ENCODE results near the gene NDRG4.

Gene NDRG4

DNA sequence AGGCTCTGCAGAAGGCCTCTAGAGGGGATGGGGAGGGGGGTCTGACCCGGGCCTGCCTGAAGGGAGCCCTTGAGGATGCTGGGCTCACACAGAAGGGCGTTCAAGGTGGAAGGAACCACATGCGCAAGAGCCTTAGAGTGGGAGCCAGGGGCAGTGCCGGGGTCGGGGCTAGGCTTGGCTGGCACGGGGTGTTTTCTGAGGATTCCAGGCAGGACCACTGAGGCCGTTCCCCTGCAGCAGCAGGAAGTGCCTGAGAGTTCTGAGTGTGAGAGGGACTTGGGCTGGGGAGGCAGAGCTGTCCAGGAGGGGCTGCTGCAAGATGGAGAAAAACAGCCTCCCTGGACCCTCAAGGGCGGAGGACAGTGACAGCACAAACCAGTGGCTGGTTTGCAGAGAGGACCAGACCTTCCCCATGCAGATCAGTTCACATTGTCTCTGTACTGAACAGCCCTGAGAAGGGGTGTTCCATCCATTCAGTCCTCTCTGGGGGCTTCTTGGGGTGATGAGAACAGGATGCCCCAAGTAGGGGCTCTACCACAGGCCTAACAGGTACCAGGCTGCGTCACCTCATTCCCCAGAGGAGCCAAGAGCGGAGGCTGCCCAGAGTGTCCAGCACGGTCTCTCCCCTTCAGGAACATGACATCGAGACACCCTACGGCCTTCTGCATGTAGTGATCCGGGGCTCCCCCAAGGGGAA is 3.4 kb downstream of the NDRG4 start:
- no peaks in the 10 kb centered on the region for H3K27me3 ChIP-seq (ENCODE audit: insufficient read depth, low read length)
- H3K4me3 ChIP-seq (ENCODE audit: low read length): no peak overlapping the region
- peaks cover 20% of the 10 kb centered on the region for H3K4me1 ChIP-seq (ENCODE audit: insufficient read depth, low read length)
- peaks cover 30% of the 10 kb centered on the region for H3K36me3 ChIP-seq (ENCODE audit: insufficient read depth, low read length)
- H3K9me3 ChIP-seq (ENCODE audit: low read length): no peaks in the 10 kb centered on the region
- no peak overlapping the region for H2AFZ ChIP-seq (ENCODE audit: low read depth, low read length)

- H3K36me3 ChIP-seq (ENCODE audit: insufficient read depth, low read length): peaks cover 36% of the 10 kb centered on the region
- H3K9me3 ChIP-seq (ENCODE audit: low read length): no peaks in the 10 kb centered on the region
- no peak overlapping the region for H3K4me3 ChIP-seq (ENCODE audit: low read length)
- peaks cover 19% of the 10 kb centered on the region for H3K4me1 ChIP-seq (ENCODE audit: insufficient read depth, low read length)
- H2AFZ ChIP-seq (ENCODE audit: low read depth, low read length): no peak overlapping the region
- H3K27me3 ChIP-seq (ENCODE audit: insufficient read depth, low read length): no peaks in the 10 kb centered on the region
Observed at GRCh38 chr16:58503863-58504688, 4.1 kb downstream of the NDRG4 start.

- Histone ChIP-seq H2AFZ (ENCODE audit: low read depth, low read length) (no peak overlapping the region), H3K9me3 (ENCODE audit: low read length) (no peaks in the 10 kb centered on the region), H3K4me1 (ENCODE audit: insufficient read depth, low read length) (peaks cover 4% of the 10 kb centered on the region), H3K27me3 (ENCODE audit: insufficient read depth, low read length) (no peaks in the 10 kb centered on the region), H3K4me3 (ENCODE audit: low read length) (no peak overlapping the region), H3K36me3 (ENCODE audit: insufficient read depth, low read length) (peaks cover 59% of the 10 kb centered on the region)
Observed at GRCh38 chr16:58506241-58507194, 6.6 kb downstream of the NDRG4 start.

GRCh38 chr16:58507195-58507962 is 7.4 kb downstream of the NDRG4 start:
- Histone ChIP-seq H3K4me3 (ENCODE audit: low read length) (no peak overlapping the region), H2AFZ (ENCODE audit: low read depth, low read length) (no peak overlapping the region), H3K27me3 (ENCODE audit: insufficient read depth, low read length) (no peaks in the 10 kb centered on the region)

DNA sequence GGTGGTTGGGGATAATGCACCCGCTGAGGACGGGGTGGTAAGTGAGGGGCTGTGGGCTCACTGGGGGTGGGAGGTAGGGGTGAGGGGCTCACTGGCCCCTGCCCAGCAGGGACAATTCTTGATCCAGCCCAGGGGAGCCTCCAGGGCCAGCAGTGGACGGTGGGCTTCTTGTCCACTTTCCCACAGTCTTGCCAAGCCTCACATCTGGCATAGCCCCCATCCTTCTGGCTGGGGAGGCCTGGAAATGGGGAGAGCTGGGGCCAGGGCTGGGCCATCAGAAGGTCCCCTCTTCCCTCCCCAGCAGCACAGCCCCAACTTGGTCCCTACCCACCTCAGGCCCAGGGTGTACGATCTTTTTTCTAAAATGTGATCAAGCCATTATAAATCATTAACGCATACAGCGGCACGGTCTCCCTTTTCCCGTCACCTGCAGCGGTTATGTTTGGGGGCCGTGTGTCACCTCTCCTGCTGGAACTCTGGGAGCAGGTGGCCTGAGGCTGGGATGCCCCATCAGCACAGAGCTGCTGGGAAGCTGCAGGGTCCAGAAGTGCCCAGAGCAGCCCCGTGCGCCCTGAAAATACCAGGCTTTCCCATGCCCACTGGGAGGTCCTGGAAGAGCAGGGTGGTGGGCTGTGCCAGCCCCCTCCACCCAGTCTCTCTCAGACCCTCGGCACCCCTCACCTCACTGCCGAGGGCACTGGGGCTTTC is 8.2 kb downstream of the NDRG4 start:
- Histone ChIP-seq H3K9me3 (ENCODE audit: low read length) (no peaks in the 10 kb centered on the region), H3K4me3 (ENCODE audit: low read length) (no peak overlapping the region), H2AFZ (ENCODE audit: low read depth, low read length) (no peak overlapping the region), H3K36me3 (ENCODE audit: insufficient read depth, low read length) (peaks cover 71% of the 10 kb centered on the region), H3K4me1 (ENCODE audit: insufficient read depth, low read length) (no peaks in the 10 kb centered on the region), H3K27me3 (ENCODE audit: insufficient read depth, low read length) (no peaks in the 10 kb centered on the region)

More at GRCh38 chr16:58507195-58507962, 7.4 kb downstream of the NDRG4 start:
- no peaks in the 10 kb centered on the region for H3K9me3 ChIP-seq (ENCODE audit: low read length)
- no peaks in the 10 kb centered on the region for H3K4me1 ChIP-seq (ENCODE audit: insufficient read depth, low read length)
- peaks cover 64% of the 10 kb centered on the region for H3K36me3 ChIP-seq (ENCODE audit: insufficient read depth, low read length)

GRCh38 chr16:58508671-58509251 is 8.8 kb downstream of the NDRG4 start:
- Histone ChIP-seq H3K36me3 (ENCODE audit: insufficient read depth, low read length) (peaks cover 69% of the 10 kb centered on the region), H3K4me3 (ENCODE audit: low read length) (no peak overlapping the region)

GRCh38 chr16:58509256-58510096 is 9.5 kb downstream of the NDRG4 start:
- no peaks in the 10 kb centered on the region for H3K4me1 ChIP-seq (ENCODE audit: insufficient read depth, low read length)
- H3K4me3 ChIP-seq (ENCODE audit: low read length): no peak overlapping the region
- no peak overlapping the region for H2AFZ ChIP-seq (ENCODE audit: low read depth, low read length)
- peaks cover 62% of the 10 kb centered on the region for H3K36me3 ChIP-seq (ENCODE audit: insufficient read depth, low read length)
- no peaks in the 10 kb centered on the region for H3K27me3 ChIP-seq (ENCODE audit: insufficient read depth, low read length)
- H3K9me3 ChIP-seq (ENCODE audit: low read length): no peaks in the 10 kb centered on the region

More at GRCh38 chr16:58508671-58509251, 8.8 kb downstream of the NDRG4 start:
- no peaks in the 10 kb centered on the region for H3K27me3 ChIP-seq (ENCODE audit: insufficient read depth, low read length)
- no peaks in the 10 kb centered on the region for H3K4me1 ChIP-seq (ENCODE audit: insufficient read depth, low read length)
- H3K9me3 ChIP-seq (ENCODE audit: low read length): no peaks in the 10 kb centered on the region
- H2AFZ ChIP-seq (ENCODE audit: low read depth, low read length): no peak overlapping the region

- no peaks in the 10 kb centered on the region for H3K9me3 ChIP-seq (ENCODE audit: low read length)
- no peak overlapping the region for H2AFZ ChIP-seq (ENCODE audit: low read depth, low read length)
- no peak overlapping the region for H3K4me3 ChIP-seq (ENCODE audit: low read length)
- H3K27me3 ChIP-seq (ENCODE audit: insufficient read depth, low read length): no peaks in the 10 kb centered on the region
- peaks cover 66% of the 10 kb centered on the region for H3K36me3 ChIP-seq (ENCODE audit: insufficient read depth, low read length)
- no peaks in the 10 kb centered on the region for H3K4me1 ChIP-seq (ENCODE audit: insufficient read depth, low read length)
Observed at GRCh38 chr16:58510097-58510775, 10.3 kb downstream of the NDRG4 start.

GRCh38 chr16:58510776-58511628 is 11.1 kb downstream of the NDRG4 start:
- no peaks in the 10 kb centered on the region for H3K4me1 ChIP-seq (ENCODE audit: insufficient read depth, low read length)
- H3K9me3 ChIP-seq (ENCODE audit: low read length): no peaks in the 10 kb centered on the region
- H3K36me3 ChIP-seq (ENCODE audit: insufficient read depth, low read length): peaks cover 69% of the 10 kb centered on the region
- no peaks in the 10 kb centered on the region for H3K27me3 ChIP-seq (ENCODE audit: insufficient read depth, low read length)
- no peak overlapping the region for H3K4me3 ChIP-seq (ENCODE audit: low read length)
- H2AFZ ChIP-seq (ENCODE audit: low read depth, low read length): no peak overlapping the region

All from neuron (in vitro differentiated cells).